IPS DF 6.9 (cell line): Measurements from ENCODE around the gene KIR2DL3.
"Not testable (repeated sequence)": the region's sequence is repeated elsewhere in the genome, so short reads cannot be mapped to it uniquely, and the experiment has no call there.

ENCODE experiments used
- DNase-seq: peaks from one replicate; pipeline ENCODE4 v3.0.0-alpha.2; 2013; ENCODE audit warnings: low read depth, low spot score
- H3K27ac ChIP-seq: one replicate; pipeline ENCODE4 v1.5.1; 2013; ENCODE audit warnings: low read length, control low read depth
- H3K27me3 ChIP-seq: 2 replicates; pipeline ENCODE4 v1.6.1; 2013; ENCODE audit warnings: mild to moderate bottlenecking, low read length; ENCODE audit not compliant: control insufficient read depth, insufficient read depth
- H3K36me3 ChIP-seq: 2 replicates; pipeline ENCODE4 v1.6.1; 2013; ENCODE audit warnings: low read length; ENCODE audit not compliant: control insufficient read depth, insufficient read depth
- H3K4me1 ChIP-seq: 2 replicates; pipeline ENCODE4 v1.6.1; 2013; ENCODE audit warnings: low read length; ENCODE audit not compliant: control insufficient read depth, insufficient read depth
- H3K4me3 ChIP-seq: 2 replicates; pipeline ENCODE4 v1.5.1; 2013; ENCODE audit warnings: mild to moderate bottlenecking, low read length
- H3K9me3 ChIP-seq: 2 replicates; pipeline ENCODE4 v1.6.1; 2013; ENCODE audit warnings: low read length, inconsistent platforms; ENCODE audit not compliant: control insufficient read depth, insufficient read depth
- WGBS: extraction: QIAGEN DNeasy Blood & Tissue Kit; methylation state at CpG from one replicate; pipeline ENCODE4 v1.1.7; 2013; ENCODE audit warnings: mixed read lengths, missing lambda C conversion rate; ENCODE audit not compliant: insufficient read length, insufficient coverage; 5-methylcytosine and 5-hydroxymethylcytosine counted together

The KIR2DL3 gene

GRCh38 chr19:54709956-54710355, 28.4 kb upstream of the KIR2DL3 start:
- not testable (repeated sequence) for H3K27ac ChIP-seq, H3K27me3 ChIP-seq, H3K9me3 ChIP-seq, H3K36me3 ChIP-seq, H3K4me3 ChIP-seq, DNase-seq, H3K4me1 ChIP-seq
- WGBS: no CpG with 5 or more reads among the region's 13 CpGs

GRCh38 chr19:54724142-54724541, 14.2 kb upstream of the KIR2DL3 start, which contains the start of gene KIR3DL3:
Gene KIR3DL3 (plus strand): TSS chr19:54724442. CDS start chr19:54724497, 55 bp downstream.
- WGBS: no CpG with 5 or more reads among the region's 9 CpGs
- Histone ChIP-seq H3K27ac (no peak within 1 kb of the TSS), H3K4me1 (no peaks in the 10 kb centered on the region), H3K36me3 (no peaks in the 10 kb centered on the region), H3K27me3 (no peaks in the 10 kb centered on the region), H3K4me3 (no peak within 1 kb of the TSS), H3K9me3 (peaks cover 10% of the 10 kb centered on the region)
- DNase-seq: no peak

- DNase-seq: no peak
- H3K9me3 ChIP-seq: peaks cover 10% of the 10 kb centered on the region
Observed at GRCh38 chr19:54724644-54725043, 13.7 kb upstream of the KIR2DL3 start.

GRCh38 chr19:54725321-54725720, 13.0 kb upstream of the KIR2DL3 start:
- no CpG with 5 or more reads among the region's 7 CpGs for WGBS

More at GRCh38 chr19:54724644-54725043, 13.7 kb upstream of the KIR2DL3 start:
- WGBS: no CpG with 5 or more reads among the region's 3 CpGs
- H3K36me3 ChIP-seq: no peaks in the 10 kb centered on the region
- H3K27me3 ChIP-seq: no peaks in the 10 kb centered on the region
- H3K4me1 ChIP-seq: no peaks in the 10 kb centered on the region
- no peak overlapping the region for H3K27ac ChIP-seq
- H3K4me3 ChIP-seq: no peak overlapping the region

GRCh38 chr19:54727562-54727961, 10.8 kb upstream of the KIR2DL3 start:
- Histone ChIP-seq H3K9me3 (peaks cover 19% of the 10 kb centered on the region), H3K4me1 (no peaks in the 10 kb centered on the region), H3K27ac (no peak overlapping the region), H3K4me3 (no peak overlapping the region), H3K36me3 (no peaks in the 10 kb centered on the region), H3K27me3 (no peaks in the 10 kb centered on the region)
- WGBS: no CpG with 5 or more reads among the region's 10 CpGs
- no peak for DNase-seq

More at GRCh38 chr19:54725321-54725720, 13.0 kb upstream of the KIR2DL3 start:
- H3K36me3 ChIP-seq: no peaks in the 10 kb centered on the region
- H3K4me3 ChIP-seq: no peak overlapping the region
- DNase-seq: no peak
- H3K9me3 ChIP-seq: peaks cover 10% of the 10 kb centered on the region
- H3K27ac ChIP-seq: no peak overlapping the region
- H3K27me3 ChIP-seq: no peaks in the 10 kb centered on the region
- no peaks in the 10 kb centered on the region for H3K4me1 ChIP-seq

- Histone ChIP-seq H3K4me1 (no peaks in the 10 kb centered on the region), H3K4me3 (no peak overlapping the region), H3K36me3 (no peaks in the 10 kb centered on the region), H3K27ac (no peak overlapping the region), H3K27me3 (no peaks in the 10 kb centered on the region), H3K9me3 (peaks cover 20% of the 10 kb centered on the region)
- no peak for DNase-seq
- WGBS: no CpG with 5 or more reads among the region's 3 CpGs
Observed at GRCh38 chr19:54728167-54728566, 10.1 kb upstream of the KIR2DL3 start.

- Histone ChIP-seq H3K9me3 (peaks cover 22% of the 10 kb centered on the region), H3K36me3 (no peaks in the 10 kb centered on the region), H3K27me3 (no peaks in the 10 kb centered on the region), H3K27ac (no peak overlapping the region), H3K4me1 (no peaks in the 10 kb centered on the region), H3K4me3 (no peak overlapping the region)
- no CpG with 5 or more reads among the region's 15 CpGs for WGBS
- no peak for DNase-seq
Observed at GRCh38 chr19:54729416-54730188, 8.7 kb upstream of the KIR2DL3 start.

GRCh38 chr19:54731191-54731590, 7.1 kb upstream of the KIR2DL3 start:
- no peaks in the 10 kb centered on the region for H3K4me1 ChIP-seq
- no CpG with 5 or more reads among the region's 8 CpGs for WGBS
- H3K27ac ChIP-seq: no peak overlapping the region
- H3K36me3 ChIP-seq: no peaks in the 10 kb centered on the region
- no peak for DNase-seq
- H3K27me3 ChIP-seq: no peaks in the 10 kb centered on the region
- H3K9me3 ChIP-seq: peaks cover 19% of the 10 kb centered on the region
- no peak overlapping the region for H3K4me3 ChIP-seq

GRCh38 chr19:54738715-54739114, 402 bp downstream of the KIR2DL3 start:
- Histone ChIP-seq H3K4me3 (no peak overlapping the region), H3K4me1 (no peaks in the 10 kb centered on the region), H3K27me3 (no peaks in the 10 kb centered on the region), H3K9me3 (peaks cover 20% of the 10 kb centered on the region), H3K27ac (no peak overlapping the region), H3K36me3 (no peaks in the 10 kb centered on the region)
- WGBS: no CpG with 5 or more reads among the region's 1 CpG
- no peak for DNase-seq

- H3K27ac ChIP-seq: no peak overlapping the region
- H3K9me3 ChIP-seq: peaks cover 20% of the 10 kb centered on the region
- H3K4me3 ChIP-seq: no peak overlapping the region
- no peaks in the 10 kb centered on the region for H3K36me3 ChIP-seq
- H3K27me3 ChIP-seq: no peaks in the 10 kb centered on the region
- no peaks in the 10 kb centered on the region for H3K4me1 ChIP-seq
- no CpG with 5 or more reads among the region's 13 CpGs for WGBS
- no peak for DNase-seq
Observed at GRCh38 chr19:54739587-54740497, 1.5 kb downstream of the KIR2DL3 start.
